Measurements from ENCODE around the gene CENPA. TPM values are rescaled to one million over a fixed set of nuclear protein-coding genes. Genes with fewer than 3 reads are reported as not detected.
A peak's percentile ranks its signal among the peaks of the same experiment; 100 is the strongest.

CENPA gene
- total and polyA plus RNA-seq, 2 of the 13 experiments (the other 11 are each of a cell fraction or from before 2014, with no cell fraction given): 28.5 to 38.5 TPM

DNA sequence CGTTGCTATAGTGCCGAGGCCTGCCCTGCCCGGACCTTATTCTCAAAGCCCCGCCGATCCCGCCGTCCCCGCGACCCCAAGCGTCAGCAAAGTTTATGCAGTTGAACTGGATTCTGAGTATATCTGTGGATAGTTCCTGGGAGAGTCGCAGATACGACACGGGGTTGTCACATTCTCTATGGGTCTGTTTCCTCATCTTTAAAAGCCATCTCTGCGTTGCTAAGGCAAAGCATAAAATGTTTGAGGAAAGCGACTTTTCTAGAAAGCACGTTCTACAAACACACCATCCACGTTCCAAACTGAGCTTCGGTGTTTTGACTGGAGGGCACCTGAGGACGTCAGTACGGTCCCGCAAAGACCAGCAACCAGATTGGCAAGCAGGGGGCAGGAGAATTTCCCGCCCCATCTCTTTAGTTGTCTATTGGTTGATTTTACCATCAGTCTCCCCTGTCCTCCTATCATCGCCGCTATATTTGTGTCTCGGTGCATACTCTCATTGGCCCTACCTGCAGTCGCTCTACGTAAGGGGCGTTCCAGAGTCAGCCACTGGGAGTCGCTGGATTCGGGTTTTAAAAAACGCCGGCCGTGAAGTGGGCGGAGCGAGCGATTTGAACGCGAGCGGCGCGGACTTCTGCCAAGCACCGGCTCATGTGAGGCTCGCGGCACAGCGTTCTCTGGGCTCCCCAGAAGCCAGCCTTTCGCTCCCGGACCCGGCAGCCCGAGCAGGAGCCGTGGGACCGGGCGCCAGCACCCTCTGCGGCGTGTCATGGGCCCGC is at the start of gene CENPA (continued):
- TF ChIP-seq, protein P1, sequence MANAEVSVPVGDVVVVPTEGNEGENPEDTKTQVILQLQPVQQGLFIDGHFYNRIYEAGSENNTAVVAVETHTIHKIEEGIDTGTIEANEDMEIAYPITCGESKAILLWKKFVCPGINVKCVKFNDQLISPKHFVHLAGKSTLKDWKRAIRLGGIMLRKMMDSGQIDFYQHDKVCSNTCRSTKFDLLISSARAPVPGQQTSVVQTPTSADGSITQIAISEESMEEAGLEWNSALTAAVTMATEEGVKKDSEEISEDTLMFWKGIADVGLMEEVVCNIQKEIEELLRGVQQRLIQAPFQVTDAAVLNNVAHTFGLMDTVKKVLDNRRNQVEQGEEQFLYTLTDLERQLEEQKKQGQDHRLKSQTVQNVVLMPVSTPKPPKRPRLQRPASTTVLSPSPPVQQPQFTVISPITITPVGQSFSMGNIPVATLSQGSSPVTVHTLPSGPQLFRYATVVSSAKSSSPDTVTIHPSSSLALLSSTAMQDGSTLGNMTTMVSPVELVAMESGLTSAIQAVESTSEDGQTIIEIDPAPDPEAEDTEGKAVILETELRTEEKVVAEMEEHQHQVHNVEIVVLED (CRISPR knock-in tag; IDR thresholded peaks at IDR 0.05; ENCODE audit: borderline replicate concordance): peak; percentile 94
- TF ChIP-seq BCL6 (CRISPR knock-in tag; IDR thresholded peaks at IDR 0.05) (peak; percentile 89), KDM3A (CRISPR knock-in tag; IDR thresholded peaks at IDR 0.05; ENCODE audit: low read depth) (0 out of 2 replicates have a peak, but pooled peaks have one; percentile 23), NFRKB (IDR thresholded peaks at IDR 0.05) (no peak), ZNF770 (CRISPR knock-in tag; IDR thresholded peaks at IDR 0.05) (peak; percentile 72; the same call in 1 of the 2 replicates), SOX13 (IDR thresholded peaks at IDR 0.05) (no peak), SOX13 (CRISPR knock-in tag; conservative IDR thresholded peaks at IDR 0.05 in 1 of 2, IDR thresholded peaks at IDR 0.05 in 1 of 2) (peak in 1 of 2 experiments; percentile 36; a peak in 1 of 4 replicates), ZNF598 (CRISPR knock-in tag; IDR thresholded peaks at IDR 0.05; ENCODE audit: borderline replicate concordance) (peak; percentile 92), ATRX (CRISPR knock-in tag; IDR thresholded peaks at IDR 0.05; ENCODE audit: borderline replicate concordance) (no peak), SKI (IDR thresholded peaks at IDR 0.05; ENCODE audit: partially characterized antibody) (no peak), MAZ (IDR thresholded peaks at IDR 0.05; ENCODE audit: borderline replicate concordance, low read depth, low read length) (peak; percentile 44; the same call in 1 of the 2 replicates), MAZ (CRISPR knock-in tag; IDR thresholded peaks at IDR 0.05; ENCODE audit: low read depth) (peak; percentile 87), FOXJ3 (CRISPR knock-in tag; IDR thresholded peaks at IDR 0.05; ENCODE audit: borderline replicate concordance) (peak; percentile 81; the same call in 1 of the 2 replicates), NFE2L1 (CRISPR knock-in tag; IDR thresholded peaks at IDR 0.05; ENCODE audit: borderline replicate concordance) (no peak)
- TF ChIP-seq, protein P2, sequence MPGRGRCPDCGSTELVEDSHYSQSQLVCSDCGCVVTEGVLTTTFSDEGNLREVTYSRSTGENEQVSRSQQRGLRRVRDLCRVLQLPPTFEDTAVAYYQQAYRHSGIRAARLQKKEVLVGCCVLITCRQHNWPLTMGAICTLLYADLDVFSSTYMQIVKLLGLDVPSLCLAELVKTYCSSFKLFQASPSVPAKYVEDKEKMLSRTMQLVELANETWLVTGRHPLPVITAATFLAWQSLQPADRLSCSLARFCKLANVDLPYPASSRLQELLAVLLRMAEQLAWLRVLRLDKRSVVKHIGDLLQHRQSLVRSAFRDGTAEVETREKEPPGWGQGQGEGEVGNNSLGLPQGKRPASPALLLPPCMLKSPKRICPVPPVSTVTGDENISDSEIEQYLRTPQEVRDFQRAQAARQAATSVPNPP (CRISPR knock-in tag; IDR thresholded peaks at IDR 0.05): peak; percentile 94

All from HepG2 (cell line).